HepG2 (cell line): ENCODE data around the gene CARD8.
A peak's percentile ranks its signal among the peaks of the same experiment; 100 is the strongest.

Experiments
- CTCF ChIP-seq: sonication (generic); formaldehyde crosslinking; IDR thresholded peaks from 2 replicates; pipeline ENCODE4 v1.5.0; 2020; ENCODE audit warnings: mild to moderate bottlenecking, missing genetic modification reagents, moderate library complexity
- HNRNPH1 ChIP-seq: fragments of 200-400 bp; formaldehyde crosslinking; optimal IDR thresholded peaks from 2 replicates; pipeline ENCODE3; 2017; ENCODE audit warnings: mild to moderate bottlenecking, low read depth, low read length
- IKZF1 ChIP-seq: fragments of 450-650 bp; IDR thresholded peaks from 2 replicates; pipeline ENCODE4 v1.7.1; 2016
- KMT2A ChIP-seq: sonication (generic); formaldehyde crosslinking; IDR thresholded peaks from 2 replicates; pipeline ENCODE4 v1.4.0; 2020; ENCODE audit warnings: missing genetic modification reagents
- ZBTB1 ChIP-seq: sonication (generic); formaldehyde crosslinking; IDR thresholded peaks from 2 replicates; pipeline ENCODE4 v1.4.0; 2020; ENCODE audit warnings: missing genetic modification reagents, borderline replicate concordance
- ZNF3 ChIP-seq: IDR thresholded peaks from 2 replicates; pipeline ENCODE4 v1.7.0; 2017; ENCODE audit warnings: inconsistent platforms
- ZNF704 ChIP-seq: sonication (generic); formaldehyde crosslinking; IDR thresholded peaks from 2 replicates; pipeline ENCODE4 v1.8.1; 2023; ENCODE audit warnings: mild to moderate bottlenecking, inconsistent platforms, moderate library complexity, missing genetic modification reagents, borderline replicate concordance
- ZNF710 ChIP-seq: sonication (generic); formaldehyde crosslinking; IDR thresholded peaks from 2 replicates; pipeline ENCODE4 v1.5.0; 2020; ENCODE audit warnings: mild to moderate bottlenecking, missing genetic modification reagents, borderline replicate concordance
- ZSCAN20 ChIP-seq: sonication (generic); formaldehyde crosslinking; IDR thresholded peaks from 2 replicates; pipeline ENCODE4 v1.4.0; 2020; ENCODE audit warnings: missing genetic modification reagents, mild to moderate bottlenecking, borderline replicate concordance

GRCh38 chr19:48182434-48182833, 73.3 kb downstream of the CARD8 start:
- no peak for TF ChIP-seq ZBTB1
- no peak for TF ChIP-seq IKZF1
- TF ChIP-seq CTCF: peak; percentile 12; the same call in 1 of the 2 replicates
- TF ChIP-seq ZSCAN20: no peak
- no peak for TF ChIP-seq ZNF3 (CRISPR knock-in tag)
- no peak for TF ChIP-seq ZNF704
- TF ChIP-seq HNRNPH1: no peak
- TF ChIP-seq KMT2A (CRISPR knock-in tag): no peak
- no peak for TF ChIP-seq ZNF710 (CRISPR knock-in tag)
